Tibial nerve (tissue), 4 donors: ENCODE measurements around the gene TMEM245.

ENCODE experiments used
- EP300 ChIP-seq, 2 donors: sonication (generic); formaldehyde crosslinking; IDR thresholded peaks; one replicate each; pipeline ENCODE4 v1.6.1; 2017; ENCODE audit warnings: antibody characterized with exemption in 2 of 2, mild to moderate bottlenecking in 1 of 2
- POLR2A ChIP-seq, 2 donors: fragments of 450-650 bp; IDR thresholded peaks; one replicate each; pipeline ENCODE4 v1.6.1; 2017; ENCODE audit warnings: antibody characterized with exemption in 2 of 2, mild to moderate bottlenecking in 2 of 2, moderate library complexity in 2 of 2
- TF ChIP-seq, protein P1 (sequence below), 5 experiments: fragments of 200-600 bp in 3 of 5; fragments of 450-650 bp in 2 of 5; sonication (generic) in 3 of 5; IDR thresholded peaks; one replicate each; pipeline ENCODE4 v1.5.1; 2016 to 2019; ENCODE audit warnings: antibody characterized with exemption in 5 of 5, mild to moderate bottlenecking in 3 of 5, moderate library complexity in 2 of 5

DNA sequence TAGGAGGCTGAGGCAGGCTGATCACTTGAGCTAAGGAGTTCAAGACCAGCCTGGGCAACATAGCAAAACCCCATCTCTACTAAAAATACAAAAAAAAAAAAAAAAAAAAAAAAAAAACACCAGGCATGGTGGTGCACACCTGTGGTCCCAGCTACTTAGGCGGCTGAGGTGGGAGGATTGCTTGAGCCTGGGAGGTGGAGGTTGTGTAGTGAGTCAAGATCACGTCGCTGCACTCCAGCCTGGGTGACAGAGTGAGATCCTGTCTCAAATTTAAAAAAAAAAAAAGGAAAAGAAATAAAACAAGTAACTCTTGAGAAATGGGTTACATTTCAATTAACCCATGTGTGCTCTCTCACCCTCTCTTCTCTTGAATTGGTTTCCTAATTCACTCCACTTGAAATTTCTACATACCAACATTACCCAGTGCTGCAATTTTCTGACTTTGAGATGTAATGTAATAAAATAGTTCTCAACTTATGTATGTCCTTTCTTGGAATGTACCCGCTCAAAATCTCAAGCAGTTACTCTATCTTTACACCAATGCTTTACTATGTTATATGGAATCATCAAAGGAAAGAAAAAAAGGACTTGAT is 35.8 kb downstream of the TMEM245 start:
- TF ChIP-seq, protein P1, sequence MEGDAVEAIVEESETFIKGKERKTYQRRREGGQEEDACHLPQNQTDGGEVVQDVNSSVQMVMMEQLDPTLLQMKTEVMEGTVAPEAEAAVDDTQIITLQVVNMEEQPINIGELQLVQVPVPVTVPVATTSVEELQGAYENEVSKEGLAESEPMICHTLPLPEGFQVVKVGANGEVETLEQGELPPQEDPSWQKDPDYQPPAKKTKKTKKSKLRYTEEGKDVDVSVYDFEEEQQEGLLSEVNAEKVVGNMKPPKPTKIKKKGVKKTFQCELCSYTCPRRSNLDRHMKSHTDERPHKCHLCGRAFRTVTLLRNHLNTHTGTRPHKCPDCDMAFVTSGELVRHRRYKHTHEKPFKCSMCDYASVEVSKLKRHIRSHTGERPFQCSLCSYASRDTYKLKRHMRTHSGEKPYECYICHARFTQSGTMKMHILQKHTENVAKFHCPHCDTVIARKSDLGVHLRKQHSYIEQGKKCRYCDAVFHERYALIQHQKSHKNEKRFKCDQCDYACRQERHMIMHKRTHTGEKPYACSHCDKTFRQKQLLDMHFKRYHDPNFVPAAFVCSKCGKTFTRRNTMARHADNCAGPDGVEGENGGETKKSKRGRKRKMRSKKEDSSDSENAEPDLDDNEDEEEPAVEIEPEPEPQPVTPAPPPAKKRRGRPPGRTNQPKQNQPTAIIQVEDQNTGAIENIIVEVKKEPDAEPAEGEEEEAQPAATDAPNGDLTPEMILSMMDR (IDR thresholded peaks at IDR 0.05) = no peak
- TF ChIP-seq POLR2A (IDR thresholded peaks at IDR 0.05) (no peak), EP300 (IDR thresholded peaks at IDR 0.05) (no peak)
